GM19397 (cell line): Measurements from ENCODE around the gene LYRM1.
"Not testable (repeated sequence)": the region's sequence is repeated elsewhere in the genome, so short reads cannot be mapped to it uniquely, and the experiment has no call there.

ENCODE experiments used
- ATAC-seq: cut with Tn5 transposase; IDR thresholded peaks from one replicate; pipeline ENCODE4 v1.9.1; 2021; ENCODE audit warnings: mild to moderate bottlenecking, moderate library complexity; ENCODE audit not compliant: unreplicated experiment

LYRM1 gene

GRCh38 chr16:20901436-20902112 is 1.0 kb downstream of the LYRM1 start:
- ATAC-seq, result peak; percentile 32

GRCh38 chr16:20902426-20902825 is 1.9 kb downstream of the LYRM1 start:
- no peak for ATAC-seq

GRCh38 chr16:20903116-20903898 is 2.7 kb downstream of the LYRM1 start:
- ATAC-seq, result no peak

GRCh38 chr16:20903899-20904506 is 3.4 kb downstream of the LYRM1 start:
- ATAC-seq, result no peak

- ATAC-seq, result no peak
These were observed 4.0 kb downstream of the LYRM1 start for GRCh38 chr16:20904507-20905081.

- ATAC-seq, result no peak
These were observed 5.0 kb downstream of the LYRM1 start for GRCh38 chr16:20905576-20905975.

- ATAC-seq, result no peak
These were observed 6.0 kb downstream of the LYRM1 start for GRCh38 chr16:20906341-20907255.

GRCh38 chr16:20910781-20911321 is 10.3 kb downstream of the LYRM1 start:
- ATAC-seq, result no peak

GRCh38 chr16:20911361-20911760 is 10.8 kb downstream of the LYRM1 start:
- no peak for ATAC-seq

GRCh38 chr16:20916289-20916688 is 15.7 kb downstream of the LYRM1 start:
- ATAC-seq, result no peak

GRCh38 chr16:20916942-20917341 is 16.4 kb downstream of the LYRM1 start:
- no peak for ATAC-seq

GRCh38 chr16:20918486-20919239 is 18.1 kb downstream of the LYRM1 start:
- ATAC-seq, result no peak

GRCh38 chr16:20920091-20920490 is 19.5 kb downstream of the LYRM1 start:
- ATAC-seq, result no peak

GRCh38 chr16:20920799-20921198 is 20.2 kb downstream of the LYRM1 start:
- ATAC-seq, result no peak

- no peak for ATAC-seq
These were observed 23.3 kb downstream of the LYRM1 start for GRCh38 chr16:20923876-20924275.

- ATAC-seq, result no peak
These were observed 25.2 kb downstream of the LYRM1 start for GRCh38 chr16:20925751-20926150.

GRCh38 chr16:20928774-20929411 is 28.3 kb downstream of the LYRM1 start:
- ATAC-seq, result no peak

GRCh38 chr16:20929676-20930364 is 29.2 kb downstream of the LYRM1 start:
- ATAC-seq, result not testable (repeated sequence)

GRCh38 chr16:20930365-20930690 is 29.8 kb downstream of the LYRM1 start:
- ATAC-seq, result no peak
